GM18861 (cell line): ENCODE data around the gene XCR1.

Experiments
- ATAC-seq: cut with Tn5 transposase; IDR thresholded peaks from one replicate; pipeline ENCODE4 v1.9.1; 2021; ENCODE audit not compliant: unreplicated experiment

The XCR1 gene

DNA sequence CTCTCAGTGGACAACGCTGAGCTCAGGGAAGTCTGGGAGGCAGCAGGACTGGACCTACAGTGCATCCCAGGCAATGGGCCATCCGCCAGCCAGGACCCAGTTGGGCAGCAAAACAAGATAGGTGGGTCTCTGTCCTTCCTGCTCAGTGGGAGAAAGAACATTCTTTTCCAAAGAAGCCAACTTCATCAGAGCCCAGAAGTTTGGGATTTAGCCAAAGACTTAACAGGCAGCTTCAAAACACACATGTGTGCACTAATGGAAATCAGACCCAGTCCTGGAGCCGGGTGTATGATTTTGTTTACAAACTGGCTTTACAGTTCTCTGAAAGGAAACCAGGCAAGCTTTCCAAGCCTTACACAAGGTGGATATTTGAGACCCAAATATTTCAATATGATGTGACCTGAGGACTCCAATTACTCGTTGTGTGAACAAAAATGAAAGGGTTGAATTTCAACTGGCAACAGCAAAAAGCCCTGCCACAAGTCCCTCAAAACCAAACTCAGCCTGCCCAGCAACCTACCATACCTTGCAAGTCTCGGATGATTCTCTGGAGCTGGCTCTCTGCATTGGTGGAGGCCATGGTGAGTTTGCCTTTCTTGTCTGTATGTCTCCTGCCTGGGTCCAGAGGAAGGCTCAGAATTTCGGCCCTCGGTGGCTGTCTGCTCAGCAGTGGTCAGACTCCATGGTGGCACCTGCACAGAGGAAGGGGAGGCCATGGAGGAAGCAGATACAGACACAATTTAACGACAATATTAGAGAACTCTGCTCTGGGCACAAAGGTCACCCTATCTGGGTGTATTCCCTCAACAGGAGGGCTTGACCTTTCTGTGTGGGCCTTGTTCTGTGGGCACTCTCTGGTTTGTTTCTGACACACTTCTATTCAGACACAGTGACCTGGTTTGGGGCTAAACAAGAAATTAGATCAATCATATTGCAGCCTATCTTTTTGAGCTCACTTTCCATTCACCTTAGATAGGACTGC, 42.7 kb downstream of the XCR1 start:
- no peak for ATAC-seq

DNA sequence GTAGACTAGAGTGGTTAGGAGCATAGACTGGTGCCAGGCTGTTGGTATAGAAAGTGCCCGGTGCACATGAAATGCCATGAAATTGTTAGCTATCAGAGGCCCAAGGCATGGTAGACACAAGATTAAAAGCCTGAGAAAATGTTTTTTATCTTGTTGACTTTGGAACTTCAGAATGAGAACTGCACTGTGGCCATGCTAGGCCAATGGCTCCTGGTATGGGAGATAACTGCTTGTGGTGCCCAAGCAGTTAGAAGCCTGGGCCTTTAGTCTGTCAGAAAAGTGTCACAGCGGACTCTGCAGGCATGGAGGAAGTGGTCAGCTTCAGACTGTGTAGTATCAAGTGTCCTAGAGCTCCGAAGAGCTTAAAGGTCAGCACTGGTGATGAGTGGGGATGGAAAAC, 43.5 kb downstream of the XCR1 start:
- ATAC-seq = no peak

GRCh38 chr3:45981346-45982074, 45.8 kb downstream of the XCR1 start:
- ATAC-seq = no peak

DNA sequence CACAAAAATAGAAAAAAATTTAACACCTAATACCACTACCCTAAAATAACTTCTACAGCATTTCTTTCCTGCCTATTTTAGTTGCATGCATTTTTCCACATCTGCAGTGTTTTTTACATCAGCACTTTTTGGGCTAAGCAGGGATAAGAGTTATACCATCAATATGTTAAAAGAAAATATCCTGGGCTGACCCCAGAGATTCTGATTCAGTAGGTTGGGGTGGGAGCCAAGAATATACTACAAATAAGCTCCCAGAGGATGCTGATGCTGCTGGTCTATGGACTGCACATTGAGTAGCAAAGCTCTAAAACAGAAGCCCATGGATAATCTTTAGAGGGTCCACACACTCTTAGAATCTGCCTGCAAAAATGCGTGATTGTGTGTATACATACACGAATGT, 46.5 kb downstream of the XCR1 start:
- ATAC-seq = no peak

GRCh38 chr3:45980229-45980813, 47.0 kb downstream of the XCR1 start:
- no peak for ATAC-seq

DNA sequence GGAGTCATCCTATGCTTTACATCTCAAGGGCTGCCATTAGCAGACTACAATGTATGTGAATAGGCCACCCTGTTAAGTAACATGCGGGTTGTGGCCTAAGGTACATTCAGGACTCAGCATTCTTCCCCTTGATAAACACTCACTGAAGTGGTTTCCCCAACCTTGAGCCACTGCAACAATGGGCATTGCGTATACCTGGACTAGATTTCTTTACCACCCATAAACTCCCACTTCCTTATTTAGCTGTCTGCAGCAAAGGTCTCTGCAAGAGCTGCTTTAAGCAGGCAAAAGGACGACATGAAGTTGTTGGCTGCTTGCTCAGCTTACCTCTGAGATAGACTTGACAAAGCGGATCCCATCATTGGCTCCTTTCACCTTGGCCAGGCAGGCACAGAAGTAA, 47.9 kb downstream of the XCR1 start:
- no peak for ATAC-seq

GRCh38 chr3:45978006-45978761, 49.1 kb downstream of the XCR1 start:
- no peak for ATAC-seq

GRCh38 chr3:45976191-45977091, 50.8 kb downstream of the XCR1 start:
- no peak for ATAC-seq

DNA sequence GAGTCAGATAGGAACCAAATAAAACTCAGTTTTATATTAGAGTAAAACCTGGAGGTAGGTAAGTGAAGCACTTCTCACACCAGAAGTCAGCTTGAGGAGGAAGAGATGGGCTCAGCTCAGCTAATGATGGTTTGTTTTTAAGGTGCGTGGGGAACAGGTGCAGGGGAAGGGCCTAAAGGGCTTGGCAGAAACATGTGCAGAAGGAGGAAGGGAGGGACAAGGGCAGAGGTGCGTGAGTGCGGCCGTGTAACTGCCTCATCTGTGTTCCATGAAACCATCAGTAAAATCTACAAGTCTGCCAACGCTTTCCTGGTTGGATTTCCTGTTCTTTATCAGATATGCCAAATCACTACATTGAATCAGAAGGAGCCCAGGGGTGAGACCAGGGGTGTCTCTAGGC, 51.6 kb downstream of the XCR1 start:
- no peak for ATAC-seq

- no peak for ATAC-seq
Observed at GRCh38 chr3:45974686-45975085, 52.6 kb downstream of the XCR1 start.

GRCh38 chr3:45972534-45973402, 54.5 kb downstream of the XCR1 start:
- no peak for ATAC-seq

- no peak for ATAC-seq
Observed at GRCh38 chr3:45969953-45970352, 57.3 kb downstream of the XCR1 start.

GRCh38 chr3:45969116-45969515, 58.2 kb downstream of the XCR1 start:
- no peak for ATAC-seq

GRCh38 chr3:45968706-45969105, 58.6 kb downstream of the XCR1 start:
- no peak for ATAC-seq

GRCh38 chr3:45968149-45968548, 59.1 kb downstream of the XCR1 start:
- ATAC-seq = no peak

DNA sequence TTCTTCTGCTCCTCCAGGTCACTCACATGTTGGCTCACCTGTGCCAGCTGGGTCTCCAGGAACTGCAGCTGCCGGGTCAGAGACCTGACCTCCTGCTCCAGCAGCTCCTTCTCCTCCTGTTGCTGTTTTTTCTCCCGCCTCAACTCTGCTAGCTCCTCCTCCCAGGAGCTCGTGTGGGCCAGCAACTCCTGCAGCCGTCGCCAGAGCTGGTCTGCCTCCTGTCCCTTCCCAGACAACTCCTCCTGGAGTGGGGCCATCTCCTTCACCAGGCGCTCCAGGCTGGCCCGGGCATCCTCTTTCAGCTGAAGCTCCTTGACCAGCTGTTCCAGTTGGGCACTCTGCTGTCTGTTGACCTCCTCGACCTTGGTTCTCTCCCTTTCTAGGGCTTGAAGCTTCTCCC, 59.6 kb downstream of the XCR1 start:
- ATAC-seq = no peak
